CD4-positive, alpha-beta T cell treated with Interleukin-12 subunit alpha and Interleukin-12 subunit beta, for 1 hour (primary cell): ENCODE results near the gene DIS3L2.
"Not testable (repeated sequence)": the region's sequence is repeated elsewhere in the genome, so short reads cannot be mapped to it uniquely, and the experiment has no call there.

Experiments used
- DNase-seq: peaks from one replicate; pipeline ENCODE4 v3.0.0-alpha.2; 2020

Gene DIS3L2

DNA sequence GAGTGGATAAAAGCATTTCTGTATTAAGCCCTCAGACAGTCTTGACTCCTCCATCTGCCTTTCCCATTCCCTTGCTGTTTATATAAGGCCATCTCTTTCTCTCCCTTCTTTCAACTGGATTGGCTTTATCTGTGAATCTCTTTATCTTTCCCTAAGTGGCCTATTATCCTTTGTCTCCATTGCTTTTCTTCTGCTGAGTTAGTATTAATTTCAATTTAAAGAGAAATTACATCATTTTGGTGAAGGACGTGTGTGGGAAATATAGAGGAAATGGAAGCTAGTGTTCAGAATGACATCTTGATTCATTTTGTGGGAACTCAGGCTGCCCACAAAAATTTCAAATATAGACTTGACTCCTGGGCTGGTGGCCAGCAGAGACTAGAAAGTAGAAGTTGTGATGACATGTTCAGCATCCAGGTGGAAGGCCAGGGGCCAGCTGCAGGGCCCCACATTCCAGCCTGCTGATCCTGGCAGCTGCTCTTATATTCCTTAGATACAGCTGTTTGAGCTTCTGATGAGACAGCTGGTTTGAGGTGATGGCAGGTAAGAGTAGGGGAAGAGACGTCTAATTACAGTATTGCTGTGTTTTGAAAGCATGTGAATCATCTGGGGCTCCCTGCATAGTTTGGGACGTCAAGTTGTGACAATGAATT, 52.3 kb downstream of the DIS3L2 start:
- no peak for DNase-seq

DNA sequence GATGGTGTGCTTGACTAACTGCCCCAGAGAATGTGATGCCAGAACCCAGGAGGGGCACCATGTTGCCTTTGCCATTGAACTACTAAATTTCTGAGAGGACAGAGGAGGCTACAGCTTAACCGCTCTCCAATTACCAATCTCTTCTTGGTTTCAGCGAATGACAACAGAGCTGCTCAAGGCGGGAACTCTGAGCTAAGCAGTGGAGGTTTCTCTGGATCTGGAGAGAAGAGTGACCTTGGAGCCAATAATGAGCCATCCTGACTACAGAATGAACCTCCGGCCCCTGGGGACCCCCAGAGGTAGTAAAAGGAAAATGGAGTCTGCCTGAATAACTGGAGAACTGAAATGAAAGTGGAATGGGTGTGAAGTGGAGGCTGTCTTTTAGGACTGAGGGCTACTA, 53.2 kb downstream of the DIS3L2 start:
- no peak for DNase-seq

DNA sequence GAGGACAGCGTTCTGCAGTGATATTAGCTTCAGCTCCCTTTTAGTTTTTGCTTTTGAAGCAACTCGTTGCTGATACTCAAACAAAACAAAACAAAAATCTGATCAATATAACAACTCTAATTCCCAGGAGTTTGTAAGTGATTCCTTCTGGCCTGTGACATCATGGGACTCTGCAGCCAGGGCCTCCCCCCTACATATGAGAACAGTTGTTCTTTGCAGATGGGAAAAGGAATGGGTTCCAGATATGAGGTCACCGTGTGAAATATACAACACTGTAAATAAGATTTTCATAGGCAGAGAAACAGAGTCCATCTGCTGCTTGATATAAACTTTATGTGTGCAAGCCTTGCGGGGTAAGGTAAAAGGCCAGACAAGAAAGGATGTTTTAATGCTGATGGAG, 56.7 kb downstream of the DIS3L2 start:
- no peak for DNase-seq

DNA sequence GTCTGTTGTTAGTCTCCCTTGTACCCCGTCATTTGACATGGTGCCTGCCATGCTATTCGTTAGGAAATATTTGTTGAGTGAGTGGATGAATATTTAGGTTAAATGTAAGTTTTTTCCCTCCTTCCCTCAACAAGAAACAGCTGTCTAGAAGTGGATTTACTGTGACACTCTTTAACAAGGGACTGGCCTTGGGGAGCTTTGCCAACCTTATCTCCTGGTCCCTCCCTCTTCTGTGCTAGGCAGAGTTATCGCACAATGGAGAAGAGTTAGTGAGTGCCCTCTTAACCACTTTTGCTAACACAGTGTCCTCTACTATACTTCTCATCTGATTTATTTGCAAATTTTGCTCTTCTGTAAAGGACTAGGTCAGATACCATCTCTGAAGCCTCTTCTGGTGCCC, 61.2 kb downstream of the DIS3L2 start:
- no peak for DNase-seq

DNA sequence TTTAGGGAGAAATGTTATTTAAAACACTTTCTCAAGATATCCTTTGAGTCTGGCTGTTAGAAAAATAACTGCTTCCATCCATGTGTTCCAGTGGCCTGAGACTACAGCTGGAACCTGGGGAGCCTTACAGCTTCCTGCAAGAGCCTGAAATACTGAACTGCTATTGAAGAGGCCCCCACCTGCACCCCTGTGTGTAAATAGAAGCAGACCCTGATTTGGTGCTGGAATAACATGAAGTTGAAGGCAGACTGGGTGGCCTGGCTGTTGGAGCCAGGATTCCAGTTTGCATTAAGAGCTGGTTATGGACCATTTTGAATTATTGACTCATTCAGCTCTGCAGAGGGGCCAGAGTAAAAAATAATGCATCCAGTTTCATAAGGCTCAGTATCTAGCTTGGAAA, 61.9 kb downstream of the DIS3L2 start:
- DNase-seq = no peak

DNA sequence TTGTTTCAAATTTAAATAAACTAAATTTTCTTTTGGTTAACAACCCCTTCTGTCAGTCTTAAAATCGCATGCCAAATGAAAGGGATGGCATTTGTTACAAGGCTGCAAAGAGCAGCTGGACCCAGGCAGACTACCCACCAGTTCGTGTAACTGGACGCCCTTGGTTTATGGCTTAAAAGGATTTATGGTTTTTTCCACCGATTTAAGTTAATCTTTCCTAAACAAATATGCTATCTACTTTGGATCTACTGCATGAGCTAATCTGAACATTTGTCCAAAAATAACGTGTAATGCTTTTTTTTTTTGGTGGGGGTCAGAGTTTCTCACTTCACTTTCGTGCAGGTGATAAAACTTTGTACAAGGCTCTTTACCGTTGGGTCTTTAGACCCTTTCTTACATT, 62.9 kb downstream of the DIS3L2 start:
- no peak for DNase-seq

DNA sequence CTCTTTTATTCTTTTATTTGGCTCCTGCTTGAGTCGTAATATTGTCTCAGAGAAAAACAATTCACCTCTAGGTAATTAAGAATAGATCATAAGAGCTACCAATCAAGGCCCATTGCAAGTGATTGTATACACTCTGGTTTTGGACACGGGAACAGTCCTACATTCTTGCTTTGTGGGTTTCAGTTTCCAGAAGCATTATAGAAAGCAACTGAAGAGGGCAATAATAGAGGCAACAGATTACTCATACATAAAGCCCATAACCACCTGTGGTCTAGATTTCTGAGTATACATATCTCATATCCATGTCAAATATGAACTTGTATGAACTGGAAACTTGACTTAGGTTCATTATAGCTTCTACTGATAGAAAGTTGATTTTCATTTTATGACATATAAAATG, 65.4 kb downstream of the DIS3L2 start:
- no peak for DNase-seq

DNA sequence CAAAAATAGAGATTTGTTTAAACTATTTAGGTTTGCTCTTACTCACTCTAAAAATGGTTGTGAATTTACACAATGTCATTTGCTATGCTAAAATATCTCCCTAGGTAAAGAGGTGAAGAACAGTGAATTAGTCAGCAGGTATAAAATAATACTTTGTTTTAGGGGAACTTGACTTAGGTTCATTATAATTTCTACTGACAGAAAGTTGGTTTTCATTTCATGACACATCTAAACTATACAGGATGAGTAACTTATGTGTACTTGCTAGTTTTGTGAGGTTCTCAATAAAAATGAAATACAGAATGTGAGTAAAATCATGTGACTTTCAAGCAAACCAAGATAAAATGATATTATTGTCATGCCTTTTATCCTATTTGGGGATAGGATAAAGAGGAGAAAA, 66.0 kb downstream of the DIS3L2 start:
- no peak for DNase-seq

DNA sequence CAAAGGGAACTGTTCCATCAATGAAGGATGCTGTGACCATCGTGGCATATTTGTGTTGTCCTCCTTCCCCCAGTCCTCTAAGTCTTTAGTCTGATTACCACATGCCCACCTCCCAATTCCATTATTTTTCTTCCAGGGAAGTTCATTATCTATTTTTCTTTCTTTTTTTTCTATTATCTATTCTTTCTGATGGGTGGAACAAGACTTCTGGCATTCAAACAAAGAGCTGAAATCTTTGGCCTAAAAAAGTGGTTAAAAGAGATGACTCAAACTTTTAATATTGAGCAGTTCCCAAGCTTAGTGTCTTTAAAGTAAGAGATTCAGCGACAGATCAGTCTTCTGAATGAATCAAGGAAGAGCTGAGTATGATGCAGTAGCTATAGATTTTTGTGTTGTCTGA, 66.6 kb downstream of the DIS3L2 start:
- no peak for DNase-seq

DNA sequence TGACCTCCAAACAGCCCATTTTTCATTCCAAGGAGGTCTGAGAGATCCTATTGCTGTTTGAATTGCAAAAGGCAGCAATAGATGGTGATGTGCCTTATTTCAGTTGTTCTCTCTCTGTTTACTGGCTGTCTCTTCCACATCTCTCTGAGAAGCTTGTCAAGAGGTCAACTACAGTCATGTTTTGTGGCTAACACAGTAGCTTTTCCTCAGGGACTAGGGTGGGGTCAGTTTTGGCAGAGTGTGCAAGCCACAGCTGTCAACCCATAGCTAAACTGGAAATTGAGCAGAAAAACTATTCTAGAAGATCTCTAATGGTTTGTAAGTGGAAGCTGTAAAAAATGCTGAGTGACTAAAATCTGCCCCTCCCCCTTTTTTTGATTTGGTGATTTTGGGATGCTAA, 67.1 kb downstream of the DIS3L2 start:
- DNase-seq = no peak

DNA sequence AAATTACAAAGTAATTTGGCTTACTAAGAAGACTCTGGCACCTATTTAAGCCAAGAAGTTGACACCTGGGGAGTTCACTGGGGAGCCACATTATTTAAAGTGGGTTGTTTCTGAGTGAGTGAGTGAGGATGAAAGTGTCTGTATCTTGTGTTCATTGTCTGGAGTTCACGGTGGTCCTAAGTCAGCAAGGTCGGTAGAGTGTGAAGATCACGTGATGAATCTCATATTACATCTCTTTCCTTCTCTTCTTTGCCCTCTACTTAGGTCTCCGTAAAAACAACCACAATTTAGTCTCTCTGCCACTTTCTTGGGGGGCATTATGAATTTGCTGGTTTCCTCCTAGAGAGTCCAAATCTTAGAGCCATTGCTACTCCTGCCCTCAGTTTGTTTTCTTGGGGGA, 67.8 kb downstream of the DIS3L2 start:
- DNase-seq = no peak

DNA sequence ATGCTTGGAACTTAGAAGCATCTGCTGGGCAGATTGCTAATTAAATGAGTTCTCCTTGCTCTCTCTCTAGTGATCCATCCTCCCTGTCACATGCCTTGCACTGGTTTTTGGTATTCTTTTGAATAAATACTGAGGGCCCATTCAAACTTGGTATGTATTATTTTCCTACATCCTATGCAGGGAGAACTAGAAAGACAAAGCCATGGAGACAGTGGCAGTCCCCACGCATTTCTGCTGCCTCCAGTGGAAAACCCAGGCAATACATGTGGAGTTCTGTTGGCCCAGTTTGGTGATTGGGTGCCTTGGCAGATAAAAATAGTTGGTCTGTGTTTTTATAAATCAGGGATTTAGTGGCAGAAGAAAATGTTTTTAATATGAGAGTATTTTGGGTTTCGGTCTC, 68.7 kb downstream of the DIS3L2 start:
- no peak for DNase-seq

DNA sequence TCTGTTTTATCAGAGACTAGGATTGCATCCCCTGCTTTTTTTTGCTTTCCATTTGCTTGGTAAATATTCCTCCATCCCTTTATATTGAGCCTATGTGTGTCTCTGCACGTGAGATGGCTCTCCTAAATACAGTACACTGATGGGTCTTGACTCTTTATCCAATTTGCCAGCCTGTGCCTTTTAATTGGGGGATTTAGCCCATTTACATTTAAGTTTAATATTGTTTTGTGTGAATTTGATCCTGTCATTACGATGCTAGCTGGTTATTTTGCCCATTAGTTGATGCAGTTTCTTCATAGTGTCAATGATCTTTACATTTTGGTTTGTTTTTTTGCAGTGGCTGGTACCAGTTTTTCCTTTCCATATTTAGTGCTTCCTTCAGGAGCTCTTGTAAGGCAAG, 73.8 kb downstream of the DIS3L2 start:
- DNase-seq = not testable (repeated sequence)

DNA sequence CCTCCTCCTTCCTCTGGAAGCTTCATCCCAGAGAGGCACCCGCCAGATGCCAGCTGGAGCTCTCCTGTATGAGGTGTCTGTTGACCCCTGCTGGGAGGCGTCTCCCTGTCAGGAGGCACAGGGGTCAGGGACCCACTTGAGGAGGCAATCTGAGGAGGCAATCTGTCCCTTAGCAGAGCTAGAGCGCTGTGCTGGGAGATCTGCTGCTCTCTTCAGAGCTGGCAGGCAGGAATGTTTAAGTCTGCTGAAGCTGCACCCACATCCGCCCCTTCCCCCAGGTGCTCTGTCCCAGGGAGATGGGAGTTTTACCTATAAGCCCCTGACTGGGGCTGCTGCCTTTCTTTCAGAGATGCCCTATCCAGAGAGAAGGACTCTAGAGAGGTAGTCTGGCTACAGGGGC, 75.4 kb downstream of the DIS3L2 start:
- DNase-seq = not testable (repeated sequence)

DNA sequence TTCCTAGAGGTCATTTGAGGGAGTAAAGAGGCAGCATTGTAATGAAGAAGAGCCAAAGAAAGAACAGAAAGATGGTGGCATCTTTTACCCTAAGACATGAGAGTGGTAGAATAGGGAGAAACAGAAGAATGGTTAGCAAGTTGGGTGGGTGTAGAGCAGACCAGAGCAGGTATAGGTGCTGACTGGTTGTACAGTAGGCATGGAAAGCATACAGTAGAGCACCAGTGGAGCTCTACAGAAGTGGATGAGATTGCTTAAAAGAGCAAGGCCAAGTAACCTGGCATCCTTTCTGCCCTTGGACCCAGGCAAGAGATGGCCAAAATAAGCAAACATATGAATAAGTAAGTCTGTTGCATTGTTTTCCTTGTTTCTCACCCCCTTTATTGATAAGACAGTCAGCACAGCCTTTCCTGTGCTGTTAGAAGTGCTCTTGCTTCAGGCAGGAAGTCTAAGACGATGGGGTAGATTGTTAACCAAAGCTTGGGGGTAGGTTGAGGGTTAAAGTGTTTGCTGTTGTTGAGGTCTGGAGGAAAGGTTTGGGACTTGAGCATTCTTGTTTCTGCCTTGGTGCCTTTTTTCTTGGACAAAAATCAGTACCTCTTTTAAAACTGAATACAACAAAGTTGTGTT, 76.9 kb downstream of the DIS3L2 start:
- DNase-seq = peak; percentile 2

DNA sequence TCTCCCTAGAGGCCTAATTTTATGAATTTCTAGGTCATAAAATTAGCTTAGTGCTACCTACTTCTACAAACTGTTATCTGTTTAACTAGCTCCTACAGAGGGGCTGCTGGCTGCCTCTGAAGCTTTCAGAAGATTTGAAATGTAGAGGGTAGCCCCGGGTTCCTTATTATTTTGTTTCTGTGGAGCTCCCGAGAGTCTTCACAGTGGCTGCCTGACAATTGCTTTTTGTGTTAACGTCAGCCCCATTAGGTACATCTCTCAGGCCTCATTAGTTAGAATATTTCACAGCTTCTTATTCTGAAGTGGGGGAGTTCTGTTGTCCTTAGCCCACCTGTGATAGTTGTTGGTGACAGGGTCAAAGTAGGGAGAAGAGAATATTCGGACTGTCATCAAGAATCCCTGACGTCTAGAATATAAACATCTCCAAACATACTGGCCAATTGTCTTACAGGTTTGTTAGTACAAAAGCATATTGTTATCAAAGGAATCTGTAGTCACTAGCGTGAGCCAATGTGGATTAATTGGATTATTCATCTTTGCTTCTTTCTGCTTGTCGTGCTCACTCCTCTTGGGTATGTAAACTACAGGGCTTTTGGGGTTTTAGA, 77.5 kb downstream of the DIS3L2 start:
- DNase-seq = no peak

DNA sequence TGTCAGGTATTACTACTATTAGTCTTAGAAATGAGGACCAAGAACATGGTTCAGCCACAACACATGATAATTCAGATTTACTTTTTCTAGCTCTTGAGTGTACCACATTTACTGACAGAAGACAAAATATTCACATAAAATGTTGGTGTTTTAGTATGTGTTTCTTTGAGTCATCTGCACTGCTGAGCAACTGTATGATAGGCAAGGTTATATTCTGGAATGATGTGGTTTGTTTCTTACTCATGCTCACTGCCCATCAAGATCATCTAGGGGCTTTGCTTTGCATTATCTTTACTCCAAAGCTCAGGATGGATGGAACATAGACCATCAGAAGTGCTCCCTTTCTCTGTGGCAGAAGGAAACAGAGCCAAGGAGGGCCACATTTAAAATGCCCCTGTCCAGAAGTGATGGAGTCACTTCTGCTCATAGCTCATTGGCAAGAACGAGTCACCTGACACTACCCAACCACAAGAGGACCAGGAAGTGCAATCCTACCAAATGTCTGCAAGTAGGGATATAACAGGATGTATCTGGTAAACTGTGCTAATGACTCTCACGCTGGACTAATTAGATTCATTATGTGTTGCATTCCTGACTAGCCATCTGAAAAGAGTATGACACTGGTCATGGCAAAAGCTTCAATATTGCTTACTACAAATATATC, 81.5 kb downstream of the DIS3L2 start:
- no peak for DNase-seq

DNA sequence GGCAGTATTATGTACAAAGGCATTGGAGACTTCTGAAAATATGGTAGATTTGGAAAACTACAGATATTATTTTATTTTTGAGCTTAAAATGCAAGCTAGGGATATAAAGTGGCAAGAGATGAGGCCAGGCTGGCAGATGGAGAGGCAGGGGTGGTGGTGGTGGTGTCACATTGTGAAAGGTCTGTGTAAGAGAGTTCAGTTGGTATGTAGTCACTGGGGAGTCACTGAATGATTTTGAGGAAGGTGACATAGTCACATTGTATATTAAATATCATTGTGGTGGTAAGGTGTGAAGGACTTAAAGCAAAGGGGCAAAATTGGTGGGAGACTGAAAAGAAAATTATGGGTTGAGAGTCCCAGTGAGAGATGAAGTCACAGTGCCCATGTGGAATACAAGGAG, 82.5 kb downstream of the DIS3L2 start:
- no peak for DNase-seq

DNA sequence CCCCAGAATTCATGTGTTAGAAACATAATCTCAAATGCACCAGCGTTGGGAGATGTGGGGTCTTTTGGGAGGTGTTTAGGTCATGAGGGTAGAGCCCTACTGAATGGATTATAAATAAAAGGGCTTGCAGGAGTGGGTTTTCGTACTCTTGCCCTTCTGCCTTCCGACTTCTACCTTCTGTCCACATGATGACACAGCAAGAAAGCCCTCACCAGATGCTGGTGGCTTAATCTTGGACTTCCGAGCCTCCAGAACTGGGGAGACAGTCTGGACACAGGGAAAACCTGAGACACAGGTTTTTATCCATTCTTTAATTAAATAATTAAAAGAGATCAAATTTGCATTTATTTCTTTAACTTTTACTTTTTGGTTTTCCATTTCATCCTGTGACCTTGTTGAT, 87.8 kb downstream of the DIS3L2 start:
- no peak for DNase-seq

DNA sequence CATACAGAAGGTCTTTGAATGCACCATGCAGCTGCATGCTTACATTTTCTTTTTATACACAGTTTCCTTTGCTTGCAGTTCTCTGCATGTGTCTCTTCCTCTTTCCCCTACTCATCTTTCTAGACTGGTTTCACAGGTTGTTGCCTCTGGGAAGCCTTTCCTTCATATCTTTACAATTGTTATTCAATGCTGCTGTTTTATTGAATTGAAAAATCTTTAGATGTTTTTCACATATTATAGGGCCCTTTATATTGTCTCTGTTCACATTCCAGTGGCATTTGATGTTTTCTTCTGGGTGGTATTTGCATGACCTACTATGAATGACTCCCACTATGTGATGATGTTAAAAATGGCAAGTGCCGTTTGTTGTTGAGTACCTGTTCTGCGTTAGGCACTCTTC, 91.1 kb downstream of the DIS3L2 start:
- DNase-seq = no peak

DNA sequence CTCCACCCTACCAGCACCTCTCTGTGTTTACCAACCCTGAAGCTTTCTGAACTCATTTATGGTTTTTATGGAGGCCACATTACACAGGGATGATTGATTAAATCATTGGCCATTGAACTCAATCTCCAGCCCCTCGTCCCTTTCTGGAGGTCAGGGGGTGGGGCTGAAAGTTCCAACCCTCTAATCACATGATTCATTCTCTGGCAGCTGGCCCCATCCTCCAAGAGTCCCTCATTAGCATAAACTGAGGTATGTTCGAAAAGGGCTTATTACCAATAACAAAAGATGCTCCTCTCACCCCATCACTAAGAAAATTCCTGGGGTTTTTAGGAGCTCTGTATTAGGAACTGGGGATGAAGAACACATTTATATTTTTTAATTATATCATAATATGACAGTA, 92.3 kb downstream of the DIS3L2 start:
- DNase-seq = no peak

DNA sequence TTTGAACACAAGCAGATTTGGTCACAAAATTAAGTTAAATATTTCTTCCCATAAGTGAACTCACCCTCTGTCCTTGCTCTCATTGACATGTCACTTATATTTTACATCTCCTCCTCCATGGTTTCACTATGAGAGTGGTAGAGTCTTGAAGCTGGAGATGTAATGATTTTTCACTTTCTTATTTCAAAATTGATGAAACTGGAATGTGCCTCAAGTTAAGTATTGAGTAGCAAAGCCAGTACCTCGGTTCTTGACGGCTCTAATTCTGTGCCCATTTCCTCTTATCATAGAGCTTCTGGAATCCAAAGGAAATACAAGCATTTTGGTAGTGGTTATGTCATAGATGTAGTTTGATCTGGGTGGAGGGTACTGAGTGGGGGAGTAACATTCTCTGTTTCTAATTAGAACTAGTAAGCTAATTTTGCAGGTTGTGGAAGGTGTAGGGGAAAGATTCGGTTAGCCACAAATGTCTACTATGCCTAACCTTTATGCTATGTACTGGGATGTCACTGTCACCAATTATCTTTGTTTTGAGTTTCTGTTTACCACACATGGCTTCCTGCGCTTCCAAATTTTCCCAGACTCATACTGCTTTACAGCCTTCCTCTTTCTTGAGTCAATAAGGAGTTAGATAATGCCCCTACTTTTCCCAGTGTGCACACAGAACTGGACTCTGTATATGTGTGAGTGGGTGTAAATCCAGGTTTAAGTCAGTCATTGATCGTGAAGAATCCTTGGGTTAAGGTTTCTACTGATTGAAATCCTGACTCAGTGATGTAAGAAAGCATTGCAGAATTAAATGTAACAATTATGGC, 96.8 kb downstream of the DIS3L2 start:
- no peak for DNase-seq

DNA sequence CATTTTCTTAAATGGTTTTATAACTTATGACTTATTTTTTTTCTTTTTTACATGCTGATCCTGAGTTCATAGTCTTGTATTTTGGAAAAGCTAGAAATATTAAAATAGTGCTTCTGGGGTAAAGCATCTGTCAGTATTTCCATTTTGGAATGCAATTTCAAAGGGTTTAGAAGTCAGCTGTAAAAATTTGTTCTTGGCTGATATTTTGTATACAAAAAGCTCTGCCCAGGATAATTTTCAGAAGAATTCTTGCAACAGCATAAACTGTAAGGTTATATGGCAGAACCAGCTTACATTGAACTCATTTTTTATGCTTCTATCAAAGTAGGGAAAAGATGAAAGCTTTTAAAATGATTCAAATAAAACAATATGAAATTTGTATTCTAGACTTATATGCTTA, 97.4 kb downstream of the DIS3L2 start:
- no peak for DNase-seq
